ENCODE data around the gene DQX1.

Gene DQX1

GRCh38 chr2:74474899-74475298 lies 51.1 kb downstream of the DQX1 start:
- TF ChIP-seq CTCF (IDR thresholded peaks at IDR 0.05; ENCODE audit: poor library complexity, severe bottlenecking): no peak
- no peak overlapping the region for H3K27ac ChIP-seq (ENCODE audit: poor library complexity, severe bottlenecking)
- H3K36me3 ChIP-seq (ENCODE audit: low read depth): peaks cover 35% of the 10 kb centered on the region
- no peak overlapping the region for H3K4me3 ChIP-seq (ENCODE audit: severe bottlenecking)
- H3K4me1 ChIP-seq (ENCODE audit: insufficient read depth, poor library complexity, severe bottlenecking): peaks cover 3% of the 10 kb centered on the region
- no peaks in the 10 kb centered on the region for H3K27me3 ChIP-seq (ENCODE audit: insufficient read depth, poor library complexity, severe bottlenecking)
- DNase-seq (ENCODE audit: low spot score): no peak
- ATAC-seq (ENCODE audit: low read depth): no peak
- H3K9me3 ChIP-seq (ENCODE audit: severe bottlenecking): no peaks in the 10 kb centered on the region

GRCh38 chr2:74474481-74474880 lies 51.5 kb downstream of the DQX1 start:
- DNase-seq (ENCODE audit: low spot score) (no peak), ATAC-seq (ENCODE audit: low read depth) (no peak)
- Histone ChIP-seq H3K27me3 (ENCODE audit: insufficient read depth, poor library complexity, severe bottlenecking) (no peaks in the 10 kb centered on the region), H3K4me3 (ENCODE audit: severe bottlenecking) (no peak overlapping the region), H3K36me3 (ENCODE audit: low read depth) (peaks cover 31% of the 10 kb centered on the region), H3K4me1 (ENCODE audit: insufficient read depth, poor library complexity, severe bottlenecking) (peaks cover 3% of the 10 kb centered on the region), H3K9me3 (ENCODE audit: severe bottlenecking) (no peaks in the 10 kb centered on the region), H3K27ac (ENCODE audit: poor library complexity, severe bottlenecking) (no peak overlapping the region)
- no peak for TF ChIP-seq CTCF (IDR thresholded peaks at IDR 0.05; ENCODE audit: poor library complexity, severe bottlenecking)

GRCh38 chr2:74472945-74473258 lies 53.1 kb downstream of the DQX1 start:
- Histone ChIP-seq H3K36me3 (ENCODE audit: low read depth) (peaks cover 25% of the 10 kb centered on the region), H3K4me1 (ENCODE audit: insufficient read depth, poor library complexity, severe bottlenecking) (peaks cover 3% of the 10 kb centered on the region), H3K9me3 (ENCODE audit: severe bottlenecking) (no peaks in the 10 kb centered on the region), H3K27ac (ENCODE audit: poor library complexity, severe bottlenecking) (peak overlapping the region; percentile 90), H3K4me3 (ENCODE audit: severe bottlenecking) (peak overlapping the region; percentile 42), H3K27me3 (ENCODE audit: insufficient read depth, poor library complexity, severe bottlenecking) (no peaks in the 10 kb centered on the region)
- TF ChIP-seq CTCF (IDR thresholded peaks at IDR 0.05; ENCODE audit: poor library complexity, severe bottlenecking): no peak
- ATAC-seq (ENCODE audit: low read depth) (no peak; the same call in 1 of the 3 replicates), DNase-seq (ENCODE audit: low spot score) (no peak)

GRCh38 chr2:74472086-74472944 lies 53.7 kb downstream of the DQX1 start, which contains the start of gene MRPL53:
Gene MRPL53, minus strand, starts transcription at chr2:74472680. Its CDS starts 20 bp downstream, at chr2:74472660.
- peaks cover 3% of the 10 kb centered on the region for H3K4me1 ChIP-seq (ENCODE audit: insufficient read depth, poor library complexity, severe bottlenecking)
- peak within 1 kb of the TSS; percentile 42 for H3K4me3 ChIP-seq (ENCODE audit: severe bottlenecking)
- no peak for TF ChIP-seq CTCF (IDR thresholded peaks at IDR 0.05; ENCODE audit: poor library complexity, severe bottlenecking)
- H3K36me3 ChIP-seq (ENCODE audit: low read depth): peaks cover 21% of the 10 kb centered on the region
- no peaks in the 10 kb centered on the region for H3K9me3 ChIP-seq (ENCODE audit: severe bottlenecking)
- ATAC-seq (ENCODE audit: low read depth): peak; percentile 87
- DNase-seq (ENCODE audit: low spot score): peak; percentile 93
- peak within 1 kb of the TSS; percentile 90 for H3K27ac ChIP-seq (ENCODE audit: poor library complexity, severe bottlenecking)
- H3K27me3 ChIP-seq (ENCODE audit: insufficient read depth, poor library complexity, severe bottlenecking): no peaks in the 10 kb centered on the region
